ENCODE results near the gene CEACAM16. TPM values are rescaled to one million over a fixed set of nuclear protein-coding genes. Genes with fewer than 3 reads are reported as not detected.

Gene CEACAM16
- total RNA-seq, 1 experiment from 2014 or later, result not detected

DNA sequence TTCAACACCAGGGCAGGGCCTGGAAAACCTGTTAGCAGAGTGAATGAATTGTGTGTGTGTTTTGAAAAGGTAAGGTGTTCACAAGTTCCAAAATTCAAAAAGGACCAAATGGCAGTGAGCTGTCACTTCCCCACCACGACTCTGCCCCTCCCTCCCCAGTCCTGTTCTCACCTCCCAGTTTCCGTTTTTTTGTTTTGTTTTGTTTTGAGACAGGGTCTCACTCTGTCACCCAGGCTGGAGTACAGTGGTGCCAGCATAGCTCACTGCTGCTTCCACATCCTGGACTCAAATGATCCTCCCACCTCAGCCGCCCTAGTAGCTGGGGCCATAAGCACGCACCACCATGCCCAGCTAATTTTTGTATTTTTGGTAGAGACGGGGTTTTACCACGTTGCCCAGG, 29.2 kb downstream of the CEACAM16 start:
- no peak overlapping the region for H3K4me3 ChIP-seq (replicated peaks in 1 of 2; ENCODE audit: low read depth in 1 of 2, low read length in 2 of 2)
- ChIA-PET RAD21 (ENCODE audit: low non-redundant PET in 1 of 2, low total read pairs in 2 of 2, uncharacterized antibody in 2 of 2, unreplicated experiment in 2 of 2) (interaction anchor here in 1 of 2 experiments (0.9 kb wide), 1 partner anchor 42 kb away, joined by 3 read pairs; no protein-coding TSS in a partner anchor), CTCF (interaction anchor here (1.9 kb wide), 1 partner anchor 43 kb away, joined by 5 read pairs; no protein-coding TSS in a partner anchor), POLR2A (interaction anchor here (0.7 to 1.3 kb wide), 2 partner anchors 49 to 162 kb away, joined by 3 read pairs; no protein-coding TSS in a partner anchor)
- no peak overlapping the region for H3K9ac ChIP-seq (ENCODE audit: low read length)
- intact Hi-C loops (cut with micrococcal nuclease), result no loop called here
- no peaks in the 10 kb centered on the region for H3K79me2 ChIP-seq (ENCODE audit: insufficient read depth, low read length)
- ATAC-seq (no peak), DNase-seq (ENCODE audit: low read depth, low spot score) (no peak)
- BruUV-seq (replicated peaks), result no TSS peak
- TF ChIP-seq SRF (IDR thresholded peaks at IDR 0.05; ENCODE audit: low read depth) (no peak), SP1 (IDR thresholded peaks at IDR 0.05; ENCODE audit: low read depth) (no peak), ZNF274 (IDR thresholded peaks at IDR 0.05; ENCODE audit: low read depth, low read length) (no peak), POLR2A (IDR thresholded peaks at IDR 0.05; ENCODE audit: borderline replicate concordance, extremely low read depth, insufficient read depth, insufficient read length) (no peak)
- TF ChIP-seq, protein P1, sequence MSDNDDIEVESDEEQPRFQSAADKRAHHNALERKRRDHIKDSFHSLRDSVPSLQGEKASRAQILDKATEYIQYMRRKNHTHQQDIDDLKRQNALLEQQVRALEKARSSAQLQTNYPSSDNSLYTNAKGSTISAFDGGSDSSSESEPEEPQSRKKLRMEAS (IDR thresholded peaks at IDR 0.05), result no peak
- TF ChIP-seq, protein P2, sequence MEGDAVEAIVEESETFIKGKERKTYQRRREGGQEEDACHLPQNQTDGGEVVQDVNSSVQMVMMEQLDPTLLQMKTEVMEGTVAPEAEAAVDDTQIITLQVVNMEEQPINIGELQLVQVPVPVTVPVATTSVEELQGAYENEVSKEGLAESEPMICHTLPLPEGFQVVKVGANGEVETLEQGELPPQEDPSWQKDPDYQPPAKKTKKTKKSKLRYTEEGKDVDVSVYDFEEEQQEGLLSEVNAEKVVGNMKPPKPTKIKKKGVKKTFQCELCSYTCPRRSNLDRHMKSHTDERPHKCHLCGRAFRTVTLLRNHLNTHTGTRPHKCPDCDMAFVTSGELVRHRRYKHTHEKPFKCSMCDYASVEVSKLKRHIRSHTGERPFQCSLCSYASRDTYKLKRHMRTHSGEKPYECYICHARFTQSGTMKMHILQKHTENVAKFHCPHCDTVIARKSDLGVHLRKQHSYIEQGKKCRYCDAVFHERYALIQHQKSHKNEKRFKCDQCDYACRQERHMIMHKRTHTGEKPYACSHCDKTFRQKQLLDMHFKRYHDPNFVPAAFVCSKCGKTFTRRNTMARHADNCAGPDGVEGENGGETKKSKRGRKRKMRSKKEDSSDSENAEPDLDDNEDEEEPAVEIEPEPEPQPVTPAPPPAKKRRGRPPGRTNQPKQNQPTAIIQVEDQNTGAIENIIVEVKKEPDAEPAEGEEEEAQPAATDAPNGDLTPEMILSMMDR (IDR thresholded peaks at IDR 0.05 in 2 of 3, conservative IDR thresholded peaks at IDR 0.05 in 1 of 3; ENCODE audit: borderline replicate concordance in 1 of 3, insufficient read depth in 1 of 3, low read depth in 2 of 3, low read length in 2 of 3), result no peak
- H3K36me3 ChIP-seq (ENCODE audit: control insufficient read depth in 1 of 2, insufficient read depth in 2 of 2, low read length in 2 of 2), result no peaks in the 10 kb centered on the region
- H4K20me1 ChIP-seq (ENCODE audit: insufficient read depth), result no peaks in the 10 kb centered on the region
- no peaks in the 10 kb centered on the region for H3K27me3 ChIP-seq (ENCODE audit: insufficient read depth, low read length)
- no peak overlapping the region for H3K27ac ChIP-seq (ENCODE audit: low read depth, low read length)
- H3K9me2 ChIP-seq (ENCODE audit: insufficient read depth), result no peaks in the 10 kb centered on the region
- H3K4me1 ChIP-seq (ENCODE audit: control insufficient read depth in 1 of 2, insufficient read depth in 2 of 2, low read length in 2 of 2), result peaks cover 22 to 31% of the 10 kb centered on the region in 2 experiments
- H3K9me3 ChIP-seq (ENCODE audit: control insufficient read depth in 1 of 2, insufficient read depth in 1 of 2, low read depth in 1 of 2, low read length in 2 of 2), result no peaks in the 10 kb centered on the region
- no peak overlapping the region for H3K4me2 ChIP-seq (ENCODE audit: low read length)
- H2AFZ ChIP-seq (ENCODE audit: low read depth, low read length, poor library complexity, severe bottlenecking), result no peak overlapping the region

DNA sequence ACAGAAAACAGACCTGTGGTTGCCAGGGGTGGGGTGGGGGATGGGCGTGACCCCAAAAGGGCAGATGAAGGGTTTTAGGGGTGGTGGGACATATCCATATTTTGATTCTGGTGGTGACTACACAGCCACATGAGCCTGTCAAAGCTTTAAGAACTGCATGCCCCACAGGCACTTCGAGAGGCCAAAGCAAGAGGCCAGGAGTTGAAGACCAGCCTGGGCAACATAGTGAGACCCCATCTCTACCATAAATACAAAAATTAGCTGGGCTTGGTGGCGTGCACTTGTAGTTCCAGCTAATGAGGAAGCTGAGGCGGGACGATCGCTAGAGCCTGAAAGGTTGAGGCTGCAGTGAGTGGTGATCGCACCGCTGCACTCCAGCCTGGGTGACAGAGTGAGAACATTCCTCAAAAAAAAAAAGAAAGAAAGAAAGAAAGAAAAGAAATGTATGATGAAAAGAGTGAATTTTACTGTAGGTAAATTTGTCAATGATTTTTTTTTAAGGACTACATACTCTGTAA, 30.6 kb downstream of the CEACAM16 start:
- Histone ChIP-seq H3K79me2 (ENCODE audit: insufficient read depth, low read length) (no peaks in the 10 kb centered on the region), H3K27me3 (ENCODE audit: insufficient read depth, low read length) (no peaks in the 10 kb centered on the region), H3K4me2 (ENCODE audit: low read length) (no peak overlapping the region), H3K4me1 (ENCODE audit: control insufficient read depth in 1 of 2, insufficient read depth in 2 of 2, low read length in 2 of 2) (peaks cover 12 to 19% of the 10 kb centered on the region in 2 experiments), H3K9me2 (ENCODE audit: insufficient read depth) (no peaks in the 10 kb centered on the region), H3K9ac (ENCODE audit: low read length) (no peak overlapping the region), H4K20me1 (ENCODE audit: insufficient read depth) (no peaks in the 10 kb centered on the region), H3K36me3 (ENCODE audit: control insufficient read depth in 1 of 2, insufficient read depth in 2 of 2, low read length in 2 of 2) (no peaks in the 10 kb centered on the region), H3K4me3 (replicated peaks in 1 of 2; ENCODE audit: low read depth in 1 of 2, low read length in 2 of 2) (no peak overlapping the region), H2AFZ (ENCODE audit: low read depth, low read length, poor library complexity, severe bottlenecking) (no peak overlapping the region), H3K9me3 (ENCODE audit: control insufficient read depth in 1 of 2, insufficient read depth in 1 of 2, low read depth in 1 of 2, low read length in 2 of 2) (no peaks in the 10 kb centered on the region), H3K27ac (ENCODE audit: low read depth, low read length) (no peak overlapping the region)
- BruUV-seq (replicated peaks), result no TSS peak
- DNase-seq (ENCODE audit: low read depth, low spot score) (no peak), ATAC-seq (no peak)
- ChIA-PET CTCF (no interaction called here), RAD21 (ENCODE audit: low non-redundant PET in 1 of 2, low total read pairs in 2 of 2, uncharacterized antibody in 2 of 2, unreplicated experiment in 2 of 2) (no interaction called here), POLR2A (interaction anchor here (1.5 kb wide), 1 partner anchor 47 kb away, joined by 3 read pairs; no protein-coding TSS in a partner anchor)
- no peak for TF ChIP-seq TCF7L2 (IDR thresholded peaks at IDR 0.05; ENCODE audit: borderline replicate concordance, extremely low read depth, insufficient read depth, insufficient read length)
- TF ChIP-seq YY1 (IDR thresholded peaks at IDR 0.05; ENCODE audit: extremely low read depth, insufficient replicate concordance, low read depth, low read length), result no peak
- TF ChIP-seq, protein P3, sequence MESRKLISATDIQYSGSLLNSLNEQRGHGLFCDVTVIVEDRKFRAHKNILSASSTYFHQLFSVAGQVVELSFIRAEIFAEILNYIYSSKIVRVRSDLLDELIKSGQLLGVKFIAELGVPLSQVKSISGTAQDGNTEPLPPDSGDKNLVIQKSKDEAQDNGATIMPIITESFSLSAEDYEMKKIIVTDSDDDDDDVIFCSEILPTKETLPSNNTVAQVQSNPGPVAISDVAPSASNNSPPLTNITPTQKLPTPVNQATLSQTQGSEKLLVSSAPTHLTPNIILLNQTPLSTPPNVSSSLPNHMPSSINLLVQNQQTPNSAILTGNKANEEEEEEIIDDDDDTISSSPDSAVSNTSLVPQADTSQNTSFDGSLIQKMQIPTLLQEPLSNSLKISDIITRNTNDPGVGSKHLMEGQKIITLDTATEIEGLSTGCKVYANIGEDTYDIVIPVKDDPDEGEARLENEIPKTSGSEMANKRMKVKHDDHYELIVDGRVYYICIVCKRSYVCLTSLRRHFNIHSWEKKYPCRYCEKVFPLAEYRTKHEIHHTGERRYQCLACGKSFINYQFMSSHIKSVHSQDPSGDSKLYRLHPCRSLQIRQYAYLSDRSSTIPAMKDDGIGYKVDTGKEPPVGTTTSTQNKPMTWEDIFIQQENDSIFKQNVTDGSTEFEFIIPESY (IDR thresholded peaks at IDR 0.05; ENCODE audit: extremely low read depth, insufficient replicate concordance, low read length), result no peak
- no peak for TF ChIP-seq ZFX (IDR thresholded peaks at IDR 0.05)
- TF ChIP-seq, protein P2 (IDR thresholded peaks at IDR 0.05 in 2 of 3, conservative IDR thresholded peaks at IDR 0.05 in 1 of 3; ENCODE audit: borderline replicate concordance in 1 of 3, insufficient read depth in 1 of 3, low read depth in 2 of 3, low read length in 2 of 3), result no peak
- TF ChIP-seq, protein P4, sequence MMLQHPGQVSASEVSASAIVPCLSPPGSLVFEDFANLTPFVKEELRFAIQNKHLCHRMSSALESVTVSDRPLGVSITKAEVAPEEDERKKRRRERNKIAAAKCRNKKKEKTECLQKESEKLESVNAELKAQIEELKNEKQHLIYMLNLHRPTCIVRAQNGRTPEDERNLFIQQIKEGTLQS (IDR thresholded peaks at IDR 0.05), result no peak
- no peak for TF ChIP-seq SP1 (IDR thresholded peaks at IDR 0.05; ENCODE audit: low read depth)
- intact Hi-C loops (cut with micrococcal nuclease), result no loop called here

Data from HCT116 (cell line).